Activated naive CD4-positive, alpha-beta T cell treated with anti-CD3 and anti-CD28 coated beads, Interleukin-2, amount 50 U/mL, for 24 hours (primary cell): Measurements from ENCODE around the gene ECM2.

ENCODE experiments used
- H3K27ac Mint-ChIP-seq: one replicate; pipeline ENCODE4 v1.8.0; 2021; ENCODE audit warnings: mild to moderate bottlenecking, mixed read lengths
- H3K27me3 Mint-ChIP-seq: one replicate; pipeline ENCODE4 v1.8.0; 2021; ENCODE audit warnings: mixed read lengths
- H3K36me3 Mint-ChIP-seq: one replicate; pipeline ENCODE4 v1.8.0; 2021; ENCODE audit warnings: mixed read lengths
- H3K4me1 Mint-ChIP-seq: one replicate; pipeline ENCODE4 v1.8.0; 2021; ENCODE audit warnings: mixed read lengths
- H3K4me3 Mint-ChIP-seq: one replicate; pipeline ENCODE4 v1.8.0; 2021; ENCODE audit warnings: mild to moderate bottlenecking, mixed read lengths
- H3K9me3 Mint-ChIP-seq: one replicate; pipeline ENCODE4 v1.8.0; 2021; ENCODE audit warnings: mixed read lengths

The ECM2 gene

GRCh38 chr9:92468206-92468605 is 67.6 kb downstream of the ECM2 start:
- H3K4me3 Mint-ChIP-seq, result no peak overlapping the region
- no peaks in the 10 kb centered on the region for H3K9me3 Mint-ChIP-seq
- no peak overlapping the region for H3K27ac Mint-ChIP-seq
- H3K36me3 Mint-ChIP-seq, result peaks cover 2% of the 10 kb centered on the region
- no peaks in the 10 kb centered on the region for H3K4me1 Mint-ChIP-seq
- H3K27me3 Mint-ChIP-seq, result no peaks in the 10 kb centered on the region

- Mint-ChIP-seq H3K9me3 (no peaks in the 10 kb centered on the region), H3K4me1 (no peaks in the 10 kb centered on the region), H3K27me3 (no peaks in the 10 kb centered on the region), H3K36me3 (no peaks in the 10 kb centered on the region), H3K4me3 (no peak overlapping the region), H3K27ac (no peak overlapping the region)
These were observed 68.3 kb downstream of the ECM2 start for GRCh38 chr9:92467511-92467910.

- no peaks in the 10 kb centered on the region for H3K36me3 Mint-ChIP-seq
- no peak overlapping the region for H3K27ac Mint-ChIP-seq
- no peaks in the 10 kb centered on the region for H3K27me3 Mint-ChIP-seq
- H3K9me3 Mint-ChIP-seq, result no peaks in the 10 kb centered on the region
- no peaks in the 10 kb centered on the region for H3K4me1 Mint-ChIP-seq
- no peak overlapping the region for H3K4me3 Mint-ChIP-seq
These were observed 68.7 kb downstream of the ECM2 start for GRCh38 chr9:92467041-92467440.

GRCh38 chr9:92463984-92464383 is 71.8 kb downstream of the ECM2 start:
- H3K9me3 Mint-ChIP-seq, result no peaks in the 10 kb centered on the region
- H3K27me3 Mint-ChIP-seq, result no peaks in the 10 kb centered on the region
- H3K4me1 Mint-ChIP-seq, result no peaks in the 10 kb centered on the region
- H3K27ac Mint-ChIP-seq, result no peak overlapping the region
- no peak overlapping the region for H3K4me3 Mint-ChIP-seq
- H3K36me3 Mint-ChIP-seq, result no peaks in the 10 kb centered on the region

GRCh38 chr9:92463387-92463786 is 72.4 kb downstream of the ECM2 start:
- H3K36me3 Mint-ChIP-seq, result no peaks in the 10 kb centered on the region
- no peaks in the 10 kb centered on the region for H3K27me3 Mint-ChIP-seq
- no peaks in the 10 kb centered on the region for H3K9me3 Mint-ChIP-seq
- no peak overlapping the region for H3K27ac Mint-ChIP-seq
- H3K4me1 Mint-ChIP-seq, result no peaks in the 10 kb centered on the region
- no peak overlapping the region for H3K4me3 Mint-ChIP-seq

GRCh38 chr9:92457576-92457975 is 78.2 kb downstream of the ECM2 start:
- Mint-ChIP-seq H3K9me3 (no peaks in the 10 kb centered on the region), H3K27me3 (no peaks in the 10 kb centered on the region), H3K4me3 (no peak overlapping the region), H3K4me1 (no peaks in the 10 kb centered on the region), H3K36me3 (peaks cover 3% of the 10 kb centered on the region), H3K27ac (no peak overlapping the region)

GRCh38 chr9:92455217-92455616 is 80.6 kb downstream of the ECM2 start:
- Mint-ChIP-seq H3K27me3 (no peaks in the 10 kb centered on the region), H3K4me1 (no peaks in the 10 kb centered on the region), H3K27ac (no peak overlapping the region), H3K36me3 (peaks cover 3% of the 10 kb centered on the region), H3K9me3 (no peaks in the 10 kb centered on the region), H3K4me3 (no peak overlapping the region)

GRCh38 chr9:92446536-92446935 is 89.3 kb downstream of the ECM2 start:
- Mint-ChIP-seq H3K4me1 (no peaks in the 10 kb centered on the region), H3K4me3 (no peak overlapping the region), H3K9me3 (no peaks in the 10 kb centered on the region), H3K27ac (no peak overlapping the region), H3K36me3 (no peaks in the 10 kb centered on the region), H3K27me3 (no peaks in the 10 kb centered on the region)
